OCI-LY1 (cell line): ENCODE results near the gene FFAR2.

ENCODE experiments used
- EZH2 ChIP-seq: fragments of 200-600 bp; sonication (generic), shearing (Covaris generic); IDR thresholded peaks from 2 replicates; pipeline ENCODE4 v1.8.0; 2017; ENCODE audit warnings: borderline replicate concordance, mixed run types, mild to moderate bottlenecking, antibody characterized with exemption, low read length, moderate library complexity, mixed read lengths
- TF ChIP-seq, protein P1 (sequence below): fragments of 200-600 bp; sonication (generic), shearing (Covaris generic); IDR thresholded peaks from 2 replicates; pipeline ENCODE4 v1.5.1; 2017; ENCODE audit warnings: mild to moderate bottlenecking, antibody characterized with exemption, low read length, moderate library complexity, mixed read lengths

DNA sequence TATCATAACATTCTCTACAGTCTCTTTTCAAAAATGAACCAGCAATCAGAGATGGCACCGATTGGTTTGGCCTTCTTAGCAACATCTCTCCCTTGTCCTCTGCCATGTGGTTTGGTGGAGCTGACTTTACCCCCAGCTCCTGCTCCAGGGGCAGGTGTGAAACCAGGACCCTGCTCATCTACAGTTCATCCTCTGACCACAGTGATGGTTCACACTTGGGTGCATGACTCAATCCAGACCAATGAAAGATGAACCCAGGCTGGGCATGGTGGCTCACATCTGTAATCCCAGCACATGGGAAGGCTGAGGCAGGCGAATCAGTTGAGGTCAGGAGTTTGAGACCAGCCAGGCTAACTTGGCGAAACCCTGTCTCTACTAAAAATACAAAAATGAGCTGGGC is 33.6 kb upstream of the FFAR2 start:
- TF ChIP-seq, protein P1, sequence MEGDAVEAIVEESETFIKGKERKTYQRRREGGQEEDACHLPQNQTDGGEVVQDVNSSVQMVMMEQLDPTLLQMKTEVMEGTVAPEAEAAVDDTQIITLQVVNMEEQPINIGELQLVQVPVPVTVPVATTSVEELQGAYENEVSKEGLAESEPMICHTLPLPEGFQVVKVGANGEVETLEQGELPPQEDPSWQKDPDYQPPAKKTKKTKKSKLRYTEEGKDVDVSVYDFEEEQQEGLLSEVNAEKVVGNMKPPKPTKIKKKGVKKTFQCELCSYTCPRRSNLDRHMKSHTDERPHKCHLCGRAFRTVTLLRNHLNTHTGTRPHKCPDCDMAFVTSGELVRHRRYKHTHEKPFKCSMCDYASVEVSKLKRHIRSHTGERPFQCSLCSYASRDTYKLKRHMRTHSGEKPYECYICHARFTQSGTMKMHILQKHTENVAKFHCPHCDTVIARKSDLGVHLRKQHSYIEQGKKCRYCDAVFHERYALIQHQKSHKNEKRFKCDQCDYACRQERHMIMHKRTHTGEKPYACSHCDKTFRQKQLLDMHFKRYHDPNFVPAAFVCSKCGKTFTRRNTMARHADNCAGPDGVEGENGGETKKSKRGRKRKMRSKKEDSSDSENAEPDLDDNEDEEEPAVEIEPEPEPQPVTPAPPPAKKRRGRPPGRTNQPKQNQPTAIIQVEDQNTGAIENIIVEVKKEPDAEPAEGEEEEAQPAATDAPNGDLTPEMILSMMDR: no peak
- TF ChIP-seq EZH2: no peak
